Cardiac fibroblast (primary cell): ENCODE results near the gene HK1.

Source experiments
- DNase-seq, 2 donors: peaks; one replicate each; pipeline versions ENCODE4 v3.0.0 to v3.0.0-alpha.2; 2010; ENCODE audit warnings: low read depth in 2 of 2
- H3K4me3 ChIP-seq, 2 donors: replicated peaks in 1 of 2; 1 replicate in 1 of 2; 2 replicates in 1 of 2; pipeline ENCODE4 v1.5.1; 2011; ENCODE audit warnings: low read depth in 2 of 2, low read length in 2 of 2, mild to moderate bottlenecking in 2 of 2, moderate library complexity in 1 of 2
- CTCF ChIP-seq: IDR thresholded peaks from one replicate; pipeline ENCODE4 v1.5.1; 2011; ENCODE audit warnings: low read depth, mild to moderate bottlenecking, low read length, inconsistent platforms

The HK1 gene

GRCh38 chr10:69387500-69387899, 109.2 kb downstream of the HK1 start:
- H3K4me3 ChIP-seq = no peak overlapping the region
- DNase-seq = no peak
- no peak for TF ChIP-seq CTCF

- H3K4me3 ChIP-seq = no peak overlapping the region
- TF ChIP-seq CTCF = no peak
- DNase-seq = no peak
Measured at GRCh38 chr10:69388488-69388887, 110.2 kb downstream of the HK1 start.

DNA sequence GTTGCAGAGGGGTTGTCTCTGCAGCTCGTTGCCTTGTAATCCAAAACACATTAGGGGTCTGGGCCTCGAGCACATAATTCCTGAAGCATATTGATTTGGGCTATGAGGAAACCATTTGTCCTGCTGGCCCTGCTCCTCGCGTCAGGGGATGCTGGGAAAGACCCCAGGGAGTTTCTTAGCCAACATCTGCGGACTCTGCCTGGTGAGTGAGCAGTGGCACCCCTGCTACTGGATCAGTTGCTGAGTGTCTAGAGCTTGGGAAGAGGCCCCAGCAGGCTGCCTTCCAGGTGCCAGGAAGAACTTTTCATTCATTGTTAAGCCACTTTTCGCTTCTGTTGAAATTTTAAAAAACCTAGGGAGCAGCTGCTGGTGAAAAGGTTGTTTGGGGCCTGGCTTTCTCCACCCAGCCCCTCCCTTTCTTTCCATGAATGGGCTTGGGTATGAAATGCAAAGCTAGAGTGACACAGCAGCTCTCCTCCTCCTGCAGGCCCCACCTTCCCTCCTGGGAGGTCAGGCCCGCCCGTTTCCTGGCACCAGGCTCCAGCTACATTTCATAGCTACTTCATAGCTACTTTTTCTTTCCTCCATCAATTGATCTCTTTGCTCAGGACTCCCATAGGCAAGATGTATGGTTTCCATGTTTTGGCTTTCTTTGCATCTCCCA, 111.7 kb downstream of the HK1 start:
- DNase-seq = peak; percentile 80 to 86
- H3K4me3 ChIP-seq = no peak overlapping the region
- TF ChIP-seq CTCF = no peak

- DNase-seq = no peak
- no peak for TF ChIP-seq CTCF
- H3K4me3 ChIP-seq = no peak overlapping the region
Measured at GRCh38 chr10:69391158-69391557, 112.9 kb downstream of the HK1 start.

DNA sequence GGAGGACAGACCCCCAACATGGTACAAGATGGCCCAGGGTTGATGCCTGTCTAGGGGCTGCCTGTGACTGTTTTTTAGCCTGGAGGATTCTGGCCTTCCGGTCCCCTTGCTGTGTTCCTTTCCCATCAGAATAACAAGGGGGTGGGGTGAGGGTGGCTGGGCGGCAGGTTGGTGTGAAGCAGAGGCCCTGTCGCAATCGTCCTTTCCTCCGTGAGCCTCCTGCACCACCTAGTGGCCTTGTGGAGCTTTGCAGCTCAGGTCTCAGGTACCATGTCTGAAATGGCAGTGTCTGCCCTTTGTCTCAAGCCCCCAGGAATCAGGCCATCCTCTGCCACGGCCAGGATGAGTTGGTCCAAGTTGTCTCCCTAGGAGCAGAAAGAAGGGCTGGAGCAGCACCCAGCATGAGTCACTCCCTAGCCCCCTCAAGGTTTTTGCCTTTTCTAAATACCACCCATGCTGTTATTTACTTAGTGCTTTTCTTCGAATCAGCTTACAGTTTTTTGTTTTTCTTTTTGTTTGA, 114.2 kb downstream of the HK1 start:
- peak; percentile 89 for DNase-seq
- H3K4me3 ChIP-seq = no peak overlapping the region
- TF ChIP-seq CTCF = peak; percentile 98

DNA sequence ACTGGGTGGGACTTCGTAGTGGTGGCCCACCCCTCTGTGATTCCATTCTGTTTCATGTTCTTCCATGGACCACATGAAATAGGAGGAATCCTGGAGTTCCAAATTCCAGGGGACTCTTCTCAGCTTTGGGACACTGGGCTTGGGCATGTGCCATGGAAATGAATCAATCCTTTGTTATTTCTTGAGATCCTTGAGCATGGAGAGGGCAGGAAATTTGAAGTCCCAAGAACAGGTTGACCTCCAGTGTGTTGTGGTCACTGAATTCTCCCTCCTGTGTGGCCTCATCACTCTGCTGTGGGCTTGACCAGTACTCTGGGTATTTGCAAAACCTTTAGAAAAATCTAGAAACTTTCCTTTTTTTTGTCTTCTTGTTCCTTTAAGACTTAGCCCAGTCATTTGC, 115.7 kb downstream of the HK1 start:
- no peak for TF ChIP-seq CTCF
- no peak overlapping the region for H3K4me3 ChIP-seq
- no peak for DNase-seq

DNA sequence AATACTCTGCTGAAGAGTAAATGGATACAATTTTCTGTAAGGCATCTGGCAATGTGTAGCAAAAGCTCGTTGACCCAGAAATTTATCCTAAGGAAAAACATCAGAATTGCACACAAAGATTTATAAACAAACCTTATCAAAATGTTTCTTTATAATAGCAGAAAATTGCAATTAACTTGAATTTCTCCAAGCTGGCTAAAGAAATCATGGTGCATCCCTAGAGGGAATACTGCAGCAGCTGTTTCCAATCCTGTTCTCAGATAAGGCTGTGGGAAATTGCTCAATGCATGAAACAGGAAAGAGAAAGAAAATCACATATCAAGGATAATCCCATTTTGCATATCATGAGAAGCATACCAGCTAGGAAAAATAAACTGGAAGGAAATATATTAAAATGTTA, 119.7 kb downstream of the HK1 start:
- no peak overlapping the region for H3K4me3 ChIP-seq
- peak; percentile 48 to 85 for DNase-seq
- no peak for TF ChIP-seq CTCF
